Measurements from ENCODE around the gene PLAC1.
A peak's percentile ranks its signal among the peaks of the same experiment; 100 is the strongest.

DNA sequence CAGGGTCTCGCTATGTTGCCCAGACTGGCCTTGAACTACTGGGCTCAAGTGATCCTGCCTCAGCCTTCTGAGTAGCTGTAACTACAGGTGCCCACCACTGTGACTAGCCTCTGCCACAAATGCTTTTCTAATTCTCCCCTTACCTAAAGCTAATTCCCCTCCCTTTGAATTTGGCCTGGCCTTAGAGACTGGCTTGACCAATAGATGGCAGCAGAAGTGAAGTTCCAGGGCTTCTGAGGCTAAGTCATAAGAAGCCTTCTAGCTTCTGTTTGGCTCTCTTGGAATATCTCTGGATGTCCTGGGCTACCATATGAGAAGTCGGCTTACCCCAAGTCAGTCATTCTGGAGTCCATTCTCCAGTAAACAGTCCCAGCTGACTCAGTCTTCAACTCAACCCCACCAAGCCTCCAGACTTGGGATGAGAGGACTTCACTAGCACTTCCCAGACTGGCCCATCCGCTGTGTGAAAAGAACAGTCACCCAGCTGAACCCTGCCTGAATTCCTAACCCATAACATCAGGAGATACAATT lies 137.3 kb downstream of the PLAC1 start:
- TF ChIP-seq, protein P1, sequence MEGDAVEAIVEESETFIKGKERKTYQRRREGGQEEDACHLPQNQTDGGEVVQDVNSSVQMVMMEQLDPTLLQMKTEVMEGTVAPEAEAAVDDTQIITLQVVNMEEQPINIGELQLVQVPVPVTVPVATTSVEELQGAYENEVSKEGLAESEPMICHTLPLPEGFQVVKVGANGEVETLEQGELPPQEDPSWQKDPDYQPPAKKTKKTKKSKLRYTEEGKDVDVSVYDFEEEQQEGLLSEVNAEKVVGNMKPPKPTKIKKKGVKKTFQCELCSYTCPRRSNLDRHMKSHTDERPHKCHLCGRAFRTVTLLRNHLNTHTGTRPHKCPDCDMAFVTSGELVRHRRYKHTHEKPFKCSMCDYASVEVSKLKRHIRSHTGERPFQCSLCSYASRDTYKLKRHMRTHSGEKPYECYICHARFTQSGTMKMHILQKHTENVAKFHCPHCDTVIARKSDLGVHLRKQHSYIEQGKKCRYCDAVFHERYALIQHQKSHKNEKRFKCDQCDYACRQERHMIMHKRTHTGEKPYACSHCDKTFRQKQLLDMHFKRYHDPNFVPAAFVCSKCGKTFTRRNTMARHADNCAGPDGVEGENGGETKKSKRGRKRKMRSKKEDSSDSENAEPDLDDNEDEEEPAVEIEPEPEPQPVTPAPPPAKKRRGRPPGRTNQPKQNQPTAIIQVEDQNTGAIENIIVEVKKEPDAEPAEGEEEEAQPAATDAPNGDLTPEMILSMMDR (conservative IDR thresholded peaks at IDR 0.05; ENCODE audit: low read depth, low read length) = peak; percentile 80
- no peak for TF ChIP-seq EZH2phosphoT487 (IDR thresholded peaks at IDR 0.05; ENCODE audit: borderline replicate concordance, low read length)
